Stimulated activated effector memory CD8-positive, alpha-beta T cell treated with anti-CD3 and anti-CD28 coated beads, Interleukin-12 subunit alpha, Interleukin-12 subunit beta, amount 100 ng/mL, for 72 hours (primary cell): ENCODE data around the gene TOB2.
A peak's percentile ranks its signal among the peaks of the same experiment; 100 is the strongest.
"Not testable (repeated sequence)": the region's sequence is repeated elsewhere in the genome, so short reads cannot be mapped to it uniquely, and the experiment has no call there.

Experiments used
- ATAC-seq: fragments of 150-1000 bp; cut with Tn5 transposase; 2 replicates; pipeline ENCODE4 v1.10.0; 2021
- DNase-seq, 2 donors: peaks; one replicate each; pipeline ENCODE4 v3.0.0; 2021 to 2022; ENCODE audit warnings: low spot score in 2 of 2
- H3K27ac Mint-ChIP-seq: one replicate; pipeline ENCODE4 v1.8.0; 2022; ENCODE audit warnings: mild to moderate bottlenecking, mixed read lengths
- H3K36me3 Mint-ChIP-seq: one replicate; pipeline ENCODE4 v1.8.0; 2022; ENCODE audit warnings: mild to moderate bottlenecking, mixed read lengths
- H3K4me1 Mint-ChIP-seq: one replicate; pipeline ENCODE4 v1.8.0; 2022; ENCODE audit warnings: mixed read lengths
- H3K4me3 Mint-ChIP-seq: one replicate; pipeline ENCODE4 v1.8.0; 2022; ENCODE audit warnings: mild to moderate bottlenecking, mixed read lengths
- H3K9me3 Mint-ChIP-seq: one replicate; pipeline ENCODE4 v1.8.0; 2022; ENCODE audit warnings: mixed read lengths

Gene TOB2

GRCh38 chr22:41418717-41419116, 27.9 kb downstream of the TOB2 start:
- Mint-ChIP-seq H3K9me3 (no peaks in the 10 kb centered on the region), H3K4me3 (no peak overlapping the region), H3K27ac (peak overlapping the region; percentile 5), H3K4me1 (peaks cover 22% of the 10 kb centered on the region), H3K36me3 (peaks cover 24% of the 10 kb centered on the region)
- ATAC-seq = no peak
- DNase-seq = no peak

- Mint-ChIP-seq H3K27ac (peak overlapping the region; percentile 5), H3K4me3 (no peak overlapping the region)
Measured at GRCh38 chr22:41417622-41418390, 28.8 kb downstream of the TOB2 start.

DNA sequence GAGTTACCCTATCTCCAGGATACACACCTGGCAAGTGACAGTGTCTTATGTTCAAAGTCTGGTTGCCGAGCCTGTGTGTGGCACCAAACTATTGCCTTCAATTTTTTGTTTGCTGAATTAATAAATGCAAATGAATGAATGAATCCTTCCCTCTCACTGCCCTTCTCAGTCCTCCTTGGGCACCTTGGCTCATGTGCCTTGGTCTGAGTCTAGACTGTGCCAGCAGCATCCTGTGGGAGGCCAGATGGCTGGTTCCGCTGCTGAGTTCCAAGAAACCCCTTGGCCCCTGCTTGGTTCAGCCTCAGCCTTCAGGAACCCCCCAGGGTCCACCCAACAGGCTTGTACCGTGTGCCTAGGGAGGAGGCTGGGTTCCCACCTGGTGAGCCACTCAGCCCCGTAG, 31.0 kb downstream of the TOB2 start:
- peak overlapping the region; percentile 93 for H3K4me3 Mint-ChIP-seq
- DNase-seq = no peak
- peaks cover 40% of the 10 kb centered on the region for H3K4me1 Mint-ChIP-seq
- no peaks in the 10 kb centered on the region for H3K9me3 Mint-ChIP-seq
- H3K36me3 Mint-ChIP-seq = peaks cover 28% of the 10 kb centered on the region
- H3K27ac Mint-ChIP-seq = peak overlapping the region; percentile 99
- ATAC-seq = no peak

More at GRCh38 chr22:41417622-41418390, 28.8 kb downstream of the TOB2 start:
- ATAC-seq (no peak), DNase-seq (no peak)
- Mint-ChIP-seq H3K4me1 (peaks cover 22% of the 10 kb centered on the region), H3K9me3 (no peaks in the 10 kb centered on the region), H3K36me3 (peaks cover 24% of the 10 kb centered on the region)

- no peak for DNase-seq
- ATAC-seq = no peak
- no peaks in the 10 kb centered on the region for H3K9me3 Mint-ChIP-seq
- peaks cover 28% of the 10 kb centered on the region for H3K36me3 Mint-ChIP-seq
- no peak overlapping the region for H3K4me3 Mint-ChIP-seq
- H3K27ac Mint-ChIP-seq = peak overlapping the region; percentile 99
- H3K4me1 Mint-ChIP-seq = peaks cover 38% of the 10 kb centered on the region
Measured at GRCh38 chr22:41411021-41411851, 35.4 kb downstream of the TOB2 start.

GRCh38 chr22:41410311-41410751, 36.3 kb downstream of the TOB2 start:
- no peak for ATAC-seq
- no peak for DNase-seq
- no peaks in the 10 kb centered on the region for H3K9me3 Mint-ChIP-seq
- peaks cover 28% of the 10 kb centered on the region for H3K36me3 Mint-ChIP-seq
- H3K27ac Mint-ChIP-seq = peak overlapping the region; percentile 70
- peaks cover 40% of the 10 kb centered on the region for H3K4me1 Mint-ChIP-seq
- no peak overlapping the region for H3K4me3 Mint-ChIP-seq

GRCh38 chr22:41408665-41409064, 37.9 kb downstream of the TOB2 start:
- ATAC-seq (no peak), DNase-seq (no peak)
- H3K4me1 Mint-ChIP-seq = peaks cover 35% of the 10 kb centered on the region
- H3K4me3 Mint-ChIP-seq = no peak overlapping the region
- H3K36me3 Mint-ChIP-seq = peaks cover 22% of the 10 kb centered on the region
- H3K9me3 Mint-ChIP-seq = no peaks in the 10 kb centered on the region
- H3K27ac Mint-ChIP-seq = no peak overlapping the region

DNA sequence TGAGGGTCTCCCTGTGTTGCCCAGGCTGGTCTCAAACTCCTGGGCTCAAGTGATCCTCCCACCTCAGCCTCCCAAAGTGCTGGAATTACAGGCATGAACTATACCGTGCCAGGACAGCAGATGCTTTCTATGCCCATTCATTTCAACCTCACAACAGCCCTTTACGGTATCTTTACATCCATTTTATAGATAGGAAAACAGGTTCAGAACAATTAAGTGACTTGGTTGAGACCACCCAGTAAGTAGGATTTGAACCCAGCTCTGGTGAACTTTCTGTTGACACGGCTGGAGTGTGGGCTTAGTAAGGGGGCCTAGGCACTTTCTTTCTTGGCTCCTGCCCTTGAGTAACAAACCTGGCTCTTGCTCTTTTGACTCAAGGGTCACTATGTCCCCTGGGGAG, 39.2 kb downstream of the TOB2 start:
- Mint-ChIP-seq H3K36me3 (peaks cover 13% of the 10 kb centered on the region), H3K9me3 (no peaks in the 10 kb centered on the region), H3K4me1 (peaks cover 35% of the 10 kb centered on the region), H3K4me3 (no peak overlapping the region), H3K27ac (peak overlapping the region; percentile 76)
- no peak for ATAC-seq
- no peak for DNase-seq

GRCh38 chr22:41406410-41406809, 40.2 kb downstream of the TOB2 start:
- ATAC-seq (no peak), DNase-seq (no peak)
- H3K27ac Mint-ChIP-seq = peak overlapping the region; percentile 83
- peaks cover 11% of the 10 kb centered on the region for H3K36me3 Mint-ChIP-seq
- no peaks in the 10 kb centered on the region for H3K9me3 Mint-ChIP-seq
- peaks cover 26% of the 10 kb centered on the region for H3K4me1 Mint-ChIP-seq
- peak overlapping the region; percentile 31 for H3K4me3 Mint-ChIP-seq

DNA sequence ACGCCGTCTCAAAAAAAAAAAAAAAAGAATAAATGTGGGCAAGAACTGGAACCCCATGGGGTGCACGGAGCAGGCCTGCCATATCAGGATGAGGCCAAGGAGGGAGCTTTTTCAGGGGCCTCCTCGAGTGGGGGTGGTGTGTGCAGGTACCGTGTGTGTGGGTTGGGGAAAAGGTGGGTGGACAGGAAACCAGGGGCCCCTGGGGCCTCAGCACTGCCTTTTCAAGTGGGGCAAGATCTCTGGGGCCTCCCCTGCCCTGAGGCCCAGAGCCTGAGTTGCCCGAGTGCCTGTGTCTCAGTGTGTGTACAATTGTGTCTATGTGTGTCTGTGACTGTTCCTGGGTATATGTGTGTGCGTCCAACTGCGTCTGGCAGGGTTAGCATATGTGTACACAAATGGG, 41.0 kb downstream of the TOB2 start:
- no peaks in the 10 kb centered on the region for H3K9me3 Mint-ChIP-seq
- no peak for DNase-seq
- H3K4me1 Mint-ChIP-seq = peaks cover 20% of the 10 kb centered on the region
- H3K27ac Mint-ChIP-seq = peak overlapping the region; percentile 83
- H3K4me3 Mint-ChIP-seq = peak overlapping the region; percentile 31
- peak; percentile 38 for ATAC-seq
- H3K36me3 Mint-ChIP-seq = peaks cover 6% of the 10 kb centered on the region

DNA sequence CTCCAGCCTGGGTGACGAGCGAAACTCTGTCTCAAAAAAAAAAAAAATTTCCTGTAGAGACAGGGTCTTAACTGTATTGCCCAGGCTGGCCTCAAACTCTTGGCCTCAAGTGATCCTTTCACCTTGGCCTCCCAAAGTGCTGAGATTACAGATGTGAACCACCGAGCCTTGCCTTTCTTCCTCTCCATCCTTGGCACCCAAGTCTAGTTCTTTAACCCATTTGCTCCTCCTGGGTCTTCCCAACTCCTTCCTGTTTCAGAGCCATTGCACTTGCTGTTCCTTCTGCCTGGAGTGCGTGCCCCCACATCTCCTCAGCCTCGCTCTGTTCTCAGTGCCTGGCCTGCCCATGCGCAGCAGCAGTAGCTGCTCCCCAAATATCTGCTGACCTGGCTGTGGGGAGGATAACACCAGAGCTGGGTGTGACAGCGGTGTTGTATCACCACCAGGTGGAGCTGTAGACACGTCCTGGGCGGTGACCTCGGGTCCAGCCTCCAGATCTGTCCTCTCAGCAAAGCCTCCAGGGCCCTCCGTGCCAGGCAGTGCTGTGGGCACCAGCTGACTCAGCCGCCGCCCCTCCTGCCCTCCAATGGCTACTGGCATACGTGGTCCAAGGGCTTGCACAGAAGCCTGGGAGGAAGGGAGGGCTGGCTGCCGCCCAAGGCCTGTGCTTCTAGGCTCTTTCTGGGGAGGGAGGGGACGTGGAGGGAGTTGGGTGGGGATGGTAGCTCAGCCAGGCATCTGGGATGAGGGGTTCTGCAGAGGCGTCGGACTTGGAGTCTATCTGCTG, 42.9 kb downstream of the TOB2 start:
- H3K4me3 Mint-ChIP-seq = peak overlapping the region; percentile 18
- no peaks in the 10 kb centered on the region for H3K9me3 Mint-ChIP-seq
- ATAC-seq (peak; percentile 99), DNase-seq (peak; percentile 80 to 91)
- H3K27ac Mint-ChIP-seq = peak overlapping the region; percentile 49
- peaks cover 6% of the 10 kb centered on the region for H3K36me3 Mint-ChIP-seq
- peaks cover 20% of the 10 kb centered on the region for H3K4me1 Mint-ChIP-seq

DNA sequence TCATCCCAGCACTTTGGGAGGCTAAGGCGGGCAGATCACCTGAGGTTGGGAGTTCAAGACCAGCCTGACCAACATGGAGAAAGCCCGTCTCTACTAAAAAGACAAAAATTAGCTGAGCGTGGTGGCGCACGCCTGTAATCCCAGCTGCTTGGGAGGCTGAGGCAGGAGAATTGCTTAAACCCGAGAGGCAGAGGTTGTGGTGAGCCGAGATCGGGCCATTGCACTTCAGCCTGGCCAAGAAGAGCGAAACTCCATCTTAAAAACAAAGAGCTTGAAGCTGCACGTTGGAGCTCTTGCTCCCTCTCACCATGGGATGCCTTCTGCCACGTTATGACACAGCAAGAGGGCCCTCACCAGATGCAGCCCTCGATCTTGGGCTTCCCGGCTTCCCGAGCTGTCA, 43.8 kb downstream of the TOB2 start:
- H3K36me3 Mint-ChIP-seq, ATAC-seq, H3K9me3 Mint-ChIP-seq, H3K4me3 Mint-ChIP-seq, DNase-seq, H3K27ac Mint-ChIP-seq: not testable (repeated sequence)
- peaks cover 20% of the 10 kb centered on the region for H3K4me1 Mint-ChIP-seq

GRCh38 chr22:41401781-41402648, 44.6 kb downstream of the TOB2 start:
- H3K27ac Mint-ChIP-seq = peak overlapping the region; percentile 34

GRCh38 chr22:41398921-41399320, 47.7 kb downstream of the TOB2 start:
- no peak for DNase-seq
- no peak for ATAC-seq
- Mint-ChIP-seq H3K9me3 (no peaks in the 10 kb centered on the region), H3K4me1 (peaks cover 6% of the 10 kb centered on the region), H3K27ac (no peak overlapping the region), H3K36me3 (peaks cover 15% of the 10 kb centered on the region), H3K4me3 (no peak overlapping the region)

More at GRCh38 chr22:41401781-41402648, 44.6 kb downstream of the TOB2 start:
- H3K4me3 Mint-ChIP-seq = no peak overlapping the region
- peaks cover 6% of the 10 kb centered on the region for H3K36me3 Mint-ChIP-seq
- no peak for DNase-seq
- peaks cover 20% of the 10 kb centered on the region for H3K4me1 Mint-ChIP-seq
- no peaks in the 10 kb centered on the region for H3K9me3 Mint-ChIP-seq
- ATAC-seq = no peak

GRCh38 chr22:41397143-41397811, 49.3 kb downstream of the TOB2 start:
- ATAC-seq = no peak
- DNase-seq = no peak
- no peaks in the 10 kb centered on the region for H3K9me3 Mint-ChIP-seq
- no peak overlapping the region for H3K4me3 Mint-ChIP-seq
- no peaks in the 10 kb centered on the region for H3K4me1 Mint-ChIP-seq
- peaks cover 12% of the 10 kb centered on the region for H3K36me3 Mint-ChIP-seq
- H3K27ac Mint-ChIP-seq = peak overlapping the region; percentile 6
